Activated CD4-positive, CD25-positive, alpha-beta regulatory T cell treated with anti-CD3 and anti-CD28 coated beads, Interleukin-2, amount 50 U/mL, for 24 hours (primary cell): ENCODE data around the gene COL15A1.
"Not testable (repeated sequence)": the region's sequence is repeated elsewhere in the genome, so short reads cannot be mapped to it uniquely, and the experiment has no call there.

Experiments
- ATAC-seq, 2 donors: fragments of 150-1000 bp; cut with Tn5 transposase; one replicate each; pipeline ENCODE4 v1.10.0; 2021; ENCODE audit warnings: mild to moderate bottlenecking in 1 of 2, moderate library complexity in 1 of 2

COL15A1 gene

GRCh38 chr9:99092643-99093491, 149.2 kb downstream of the COL15A1 start:
- peak; percentile 80 to 81 for ATAC-seq

GRCh38 chr9:99093492-99093791, 149.7 kb downstream of the COL15A1 start:
- peak; percentile 52 to 73 for ATAC-seq

GRCh38 chr9:99095565-99095964, 151.9 kb downstream of the COL15A1 start:
- no peak for ATAC-seq

- ATAC-seq = no peak
Observed at GRCh38 chr9:99096409-99096808, 152.7 kb downstream of the COL15A1 start.

- not testable (repeated sequence) for ATAC-seq
Observed at GRCh38 chr9:99099806-99100585, 156.3 kb downstream of the COL15A1 start.

GRCh38 chr9:99101271-99101670, 157.6 kb downstream of the COL15A1 start:
- no peak for ATAC-seq

GRCh38 chr9:99101812-99102211, 158.1 kb downstream of the COL15A1 start:
- no peak for ATAC-seq

- ATAC-seq = no peak
Observed at GRCh38 chr9:99103054-99103895, 159.6 kb downstream of the COL15A1 start.

GRCh38 chr9:99103901-99104458, 160.3 kb downstream of the COL15A1 start:
- ATAC-seq = no peak

- ATAC-seq = peak; percentile 90 to 91
Observed at GRCh38 chr9:99104459-99105151, 160.9 kb downstream of the COL15A1 start, which contains the start of gene TGFBR1. Gene TGFBR1, plus strand, starts transcription at chr9:99105113. Its CDS starts 93 bp downstream, at chr9:99105206.

GRCh38 chr9:99105152-99106043, 161.7 kb downstream of the COL15A1 start:
- peak; percentile 7 to 11 for ATAC-seq

- ATAC-seq = no peak
Observed at GRCh38 chr9:99106044-99106375, 162.3 kb downstream of the COL15A1 start.

GRCh38 chr9:99107421-99107820, 163.7 kb downstream of the COL15A1 start:
- no peak for ATAC-seq

GRCh38 chr9:99108131-99108530, 164.4 kb downstream of the COL15A1 start:
- ATAC-seq = no peak

GRCh38 chr9:99109522-99109921, 165.8 kb downstream of the COL15A1 start:
- no peak for ATAC-seq

- peak; percentile 62 to 66 for ATAC-seq
Observed at GRCh38 chr9:99112750-99113413, 169.2 kb downstream of the COL15A1 start.

- ATAC-seq = peak; percentile 10 to 33
Observed at GRCh38 chr9:99113414-99114048, 169.8 kb downstream of the COL15A1 start.

- no peak for ATAC-seq
Observed at GRCh38 chr9:99114049-99114440, 170.3 kb downstream of the COL15A1 start.

GRCh38 chr9:99114846-99115500, 171.3 kb downstream of the COL15A1 start:
- ATAC-seq = no peak
